K562 (cell line): ENCODE results near the gene FOCAD. TPM values are rescaled to one million over a fixed set of nuclear protein-coding genes. Genes with fewer than 3 reads are reported as not detected.

ENCODE experiments used
- ATAC-seq: fragments of 200-7000 bp; cut with Tn5 transposase; 3 replicates; pipeline ENCODE4 v1.9.1; 2020; ENCODE audit warnings: moderate library complexity
- BruUV-seq: library from RNA; stranded (reverse); fragments of 400-500 nt; replicated peaks from 2 replicates; lab custom pipeline; 2021; lab: Mats Ljungman, UMichigan
- CTCF ChIA-PET: fragments of 300-600 bp; formaldehyde crosslinking; extraction: SDS; loops from one replicate; lab custom pipeline; 2021; ENCODE audit warnings: low intra/inter-chr PET ratio; lab: Yijun Ruan, JAX
- POLR2A ChIA-PET: fragments of 300-600, 350-650 bp; sonication (Branson Sonifier 250); formaldehyde crosslinking; extraction: SDS; loops from one replicate; lab custom pipeline; 2021; ENCODE audit warnings: antibody characterized with exemption, inconsistent platforms; lab: Yijun Ruan, JAX
- DNase-seq, 4 experiments: peaks; one replicate each; pipeline versions ENCODE4 v3.0.0 to v3.0.0-alpha.2; 2011 to 2018; ENCODE audit warnings: low spot score in 3 of 4, mixed read lengths in 3 of 4; ENCODE audit errors: extremely low read depth in 1 of 4
- FAIRE-seq: peaks from 2 replicates; lab custom pipeline; 2011; peaks lifted over from hg19 to GRCh38; lab: Jason Lieb, UNC
- H2AFZ ChIP-seq: 2 replicates; pipeline ENCODE4 v1.6.0; 2011; ENCODE audit warnings: low read depth, low read length, control low read depth, inconsistent platforms
- H3K27ac ChIP-seq: fragments of 200-600 bp; 3 replicates; pipeline ENCODE4 v1.8.0; 2011; ENCODE audit warnings: low read depth, mild to moderate bottlenecking, control low read depth, inconsistent platforms, low read length, moderate library complexity, mixed read lengths; ENCODE audit errors: extremely low read depth
- H3K27me3 ChIP-seq, 2 experiments: fragments of 300-600 bp in 1 of 2; 2 replicates in 1 of 2; 3 replicates in 1 of 2; pipeline versions ENCODE4 v1.6.0 to v1.8.0; 2011; ENCODE audit warnings: inconsistent platforms in 2 of 2, low read length in 2 of 2, mild to moderate bottlenecking in 1 of 2, mixed read lengths in 1 of 2, moderate library complexity in 1 of 2; ENCODE audit not compliant: control insufficient read depth in 2 of 2, insufficient read depth in 2 of 2
- H3K36me3 ChIP-seq: fragments of 300-600 bp; 3 replicates; pipeline ENCODE4 v1.8.0; 2011; ENCODE audit warnings: mild to moderate bottlenecking, low read length, inconsistent platforms; ENCODE audit not compliant: control insufficient read depth, insufficient read depth
- H3K4me1 ChIP-seq, 2 experiments: fragments of 200-600 bp in 1 of 2; replicated peaks in 1 of 2; 2 replicates in 1 of 2; 3 replicates in 1 of 2; pipeline versions ENCODE4 v1.5.1 to v1.8.0; 2011; ENCODE audit warnings: inconsistent platforms in 2 of 2, low read length in 2 of 2, mild to moderate bottlenecking in 1 of 2, mixed read lengths in 1 of 2, moderate library complexity in 1 of 2; ENCODE audit not compliant: control insufficient read depth in 2 of 2, insufficient read depth in 2 of 2
- H3K4me2 ChIP-seq: 2 replicates; pipeline ENCODE4 v1.6.1; 2011; ENCODE audit warnings: low read length, control low read depth, inconsistent platforms, mixed read lengths; ENCODE audit not compliant: insufficient read depth
- H3K4me3 ChIP-seq: fragments of 200-600 bp; sonication (generic), shearing (Covaris generic); 2 replicates; pipeline ENCODE4 v1.5.1; 2016; ENCODE audit warnings: control low read depth, inconsistent platforms
- H3K79me2 ChIP-seq: fragments of 200-600 bp; 3 replicates; pipeline ENCODE4 v1.8.0; 2011; ENCODE audit warnings: low read length, inconsistent platforms; ENCODE audit not compliant: control insufficient read depth, insufficient read depth
- H3K9ac ChIP-seq, 2 experiments: 2 replicates each; pipeline versions ENCODE4 v1.6.0 to v1.6.1; 2011; ENCODE audit warnings: low read depth in 2 of 2, low read length in 2 of 2, control low read depth in 1 of 2, inconsistent platforms in 1 of 2, mild to moderate bottlenecking in 1 of 2, mixed read lengths in 1 of 2; ENCODE audit not compliant: insufficient read depth in 1 of 2
- H3K9me1 ChIP-seq: one replicate; pipeline ENCODE4 v1.6.0; 2011; ENCODE audit warnings: inconsistent platforms, mild to moderate bottlenecking, low read length, moderate library complexity; ENCODE audit not compliant: control insufficient read depth, insufficient read depth
- H3K9me3 ChIP-seq: replicated peaks from 2 replicates; pipeline ENCODE4 v1.5.1; 2011; ENCODE audit warnings: low read depth, low read length, inconsistent platforms; ENCODE audit not compliant: control insufficient read depth, insufficient read depth
- H4K20me1 ChIP-seq: replicated peaks from 2 replicates; pipeline ENCODE4 v1.6.1; 2011; ENCODE audit warnings: low read length, inconsistent platforms, mixed read lengths; ENCODE audit not compliant: control insufficient read depth, insufficient read depth
- ADNP ChIP-seq: fragments of 200-800 bp; sonication (Bioruptor generic); IDR thresholded peaks from 2 replicates; pipeline ENCODE4 v1.6.1; 2016; ENCODE audit warnings: missing genetic modification characterization, missing compliant biosample characterization
- FOXK2 ChIP-seq, 2 experiments: fragments of 450-650 bp; IDR thresholded peaks in 1 of 2; conservative IDR thresholded peaks in 1 of 2; 2 replicates each; pipeline ENCODE4 v1.6.1; 2016; ENCODE audit warnings: low read depth in 2 of 2, mild to moderate bottlenecking in 1 of 2
- KAT8 ChIP-seq: fragments of 450-650 bp; IDR thresholded peaks from 2 replicates; pipeline ENCODE4 v1.6.1; 2016; ENCODE audit warnings: low read depth, mild to moderate bottlenecking
- MCM3 ChIP-seq: fragments of 450-650 bp; IDR thresholded peaks from 2 replicates; pipeline ENCODE4 v1.6.1; 2016
- MYBL2 ChIP-seq, 2 experiments: fragments of 450-650 bp in 1 of 2; sonication (generic) in 1 of 2; formaldehyde crosslinking in 1 of 2; IDR thresholded peaks; 2 replicates each; pipeline versions ENCODE4 v1.6.1 to v1.8.1; 2017 to 2022; ENCODE audit warnings: borderline replicate concordance in 1 of 2, inconsistent platforms in 1 of 2, low read depth in 1 of 2, mild to moderate bottlenecking in 1 of 2, missing genetic modification reagents in 1 of 2, moderate library complexity in 1 of 2
- NFXL1 ChIP-seq: fragments of 450-650 bp; formaldehyde crosslinking; IDR thresholded peaks from 2 replicates; pipeline ENCODE4 v1.4.0; 2021; ENCODE audit warnings: mild to moderate bottlenecking
- PHB ChIP-seq: fragments of 250-450 bp; sonication (Bioruptor Pico); IDR thresholded peaks from 2 replicates; pipeline ENCODE4 v1.5.0; 2021
- RBM39 ChIP-seq: fragments of 200-400 bp; formaldehyde crosslinking; optimal IDR thresholded peaks from 2 replicates; pipeline ENCODE3; 2018; ENCODE audit warnings: low read depth, low read length
- SMARCA4 ChIP-seq: fragments of 450-650 bp; IDR thresholded peaks from 2 replicates; pipeline ENCODE4 v1.6.1; 2016
- WGBS: fragments of 100-300 bp; shearing (Covaris generic); methylation state at CpG from one replicate; pipeline ENCODE4 v1.1.6; 2016; ENCODE audit warnings: low coverage, mixed read lengths; ENCODE audit not compliant: insufficient coverage; ENCODE audit errors: missing lambda C conversion rate; 5-methylcytosine and 5-hydroxymethylcytosine counted together
- in situ Hi-C: fragments of 300-500 bp; cut with MboI; formaldehyde crosslinking; loops from 4 replicates; pipeline ENCODE4 v1.15.0; 2018; ENCODE audit warnings: inconsistent platforms, mixed read lengths
- intact Hi-C: fragments of 100-400 bp; cut with micrococcal nuclease; formaldehyde crosslinking; loops from 2 replicates; pipeline ENCODE4 v1.14.2; 2022
- polyA plus RNA-seq, 8 experiments: library from polyadenylated mRNA; depleted of rRNA in 4 of 8; stranded (reverse) in 5 of 8; unstranded in 3 of 8; fragments of >200 nt; fragmentation: Nextera tagmentation in 2 of 8; fragmentation: Illumina TruSeq in 1 of 8; extraction: Ambion mirVana in 2 of 8; extraction: Trizol in 1 of 8; gene quantifications; 2 replicates each; pipeline versions ENCODE4 v1.2.1 to v1.2.3, GENCODE V29; 2011 to 2014; ENCODE audit warnings: inconsistent platforms in 1 of 8, missing spikeins in 1 of 8
- total RNA-seq, 7 experiments: library from RNA; depleted of rRNA in 6 of 7; stranded (reverse); fragments of >200 nt in 6 of 7; fragmentation: Illumina TruSeq in 2 of 7; extraction: Trizol in 2 of 7; gene quantifications; 2 replicates each; pipeline versions ENCODE4 v1.2.1 to v1.2.3, GENCODE V29; 2011 to 2021; ENCODE audit warnings: low replicate concordance in 1 of 7
- TF ChIP-seq, protein P1 (sequence below): sonication (generic); formaldehyde crosslinking; IDR thresholded peaks from 2 replicates; pipeline ENCODE4 v1.8.0; 2023; ENCODE audit warnings: mild to moderate bottlenecking, missing genetic modification reagents
- TF ChIP-seq, protein P2 (sequence below): fragments of 450-650 bp; formaldehyde crosslinking; IDR thresholded peaks from 2 replicates; pipeline ENCODE4 v1.4.0; 2022; ENCODE audit warnings: mild to moderate bottlenecking, moderate library complexity

FOCAD gene
- total and polyA plus RNA-seq, 9 of the 15 experiments (the other 6 are each of a cell fraction or from before 2014, with no cell fraction given) = 0.13 to 2.4 (median 1.6) TPM

DNA sequence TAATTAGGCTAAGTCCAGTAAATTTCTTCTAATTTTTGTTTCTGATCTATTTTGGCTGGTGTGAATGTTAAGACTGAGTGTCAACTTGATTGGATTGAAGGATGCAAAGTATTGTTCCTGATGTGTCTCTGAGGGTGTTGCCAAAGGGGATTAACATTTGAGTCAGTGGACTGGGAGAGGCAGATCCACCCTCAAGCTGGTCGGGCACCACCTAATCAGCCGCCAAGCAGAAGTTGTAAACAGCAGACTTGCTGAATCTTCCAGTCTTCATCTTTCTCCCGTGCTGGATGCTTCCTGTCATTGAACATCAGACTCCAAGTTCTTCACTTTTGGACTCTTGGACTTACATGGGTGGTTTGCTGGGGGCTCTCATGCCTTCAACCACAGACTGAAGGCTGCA lies 40.4 kb upstream of the FOCAD start (continued):
- TF ChIP-seq, protein P1, sequence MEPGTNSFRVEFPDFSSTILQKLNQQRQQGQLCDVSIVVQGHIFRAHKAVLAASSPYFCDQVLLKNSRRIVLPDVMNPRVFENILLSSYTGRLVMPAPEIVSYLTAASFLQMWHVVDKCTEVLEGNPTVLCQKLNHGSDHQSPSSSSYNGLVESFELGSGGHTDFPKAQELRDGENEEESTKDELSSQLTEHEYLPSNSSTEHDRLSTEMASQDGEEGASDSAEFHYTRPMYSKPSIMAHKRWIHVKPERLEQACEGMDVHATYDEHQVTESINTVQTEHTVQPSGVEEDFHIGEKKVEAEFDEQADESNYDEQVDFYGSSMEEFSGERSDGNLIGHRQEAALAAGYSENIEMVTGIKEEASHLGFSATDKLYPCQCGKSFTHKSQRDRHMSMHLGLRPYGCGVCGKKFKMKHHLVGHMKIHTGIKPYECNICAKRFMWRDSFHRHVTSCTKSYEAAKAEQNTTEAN (CRISPR knock-in tag) = no peak
- no peak for TF ChIP-seq MYBL2 (IDR thresholded peaks at IDR 0.05; ENCODE audit: low read depth)
- TF ChIP-seq MYBL2 (CRISPR knock-in tag; IDR thresholded peaks at IDR 0.05; ENCODE audit: borderline replicate concordance) = no peak
- TF ChIP-seq RBM39 = no peak
- TF ChIP-seq MCM3 = no peak
- TF ChIP-seq, protein P2, sequence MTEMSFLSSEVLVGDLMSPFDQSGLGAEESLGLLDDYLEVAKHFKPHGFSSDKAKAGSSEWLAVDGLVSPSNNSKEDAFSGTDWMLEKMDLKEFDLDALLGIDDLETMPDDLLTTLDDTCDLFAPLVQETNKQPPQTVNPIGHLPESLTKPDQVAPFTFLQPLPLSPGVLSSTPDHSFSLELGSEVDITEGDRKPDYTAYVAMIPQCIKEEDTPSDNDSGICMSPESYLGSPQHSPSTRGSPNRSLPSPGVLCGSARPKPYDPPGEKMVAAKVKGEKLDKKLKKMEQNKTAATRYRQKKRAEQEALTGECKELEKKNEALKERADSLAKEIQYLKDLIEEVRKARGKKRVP = no peak
- no peak for TF ChIP-seq FOXK2 (conservative IDR thresholded peaks at IDR 0.05 in 1 of 2, IDR thresholded peaks at IDR 0.05 in 1 of 2; ENCODE audit: low read depth in 2 of 2)
- no peak for TF ChIP-seq KAT8
- no peak for TF ChIP-seq ADNP (tag)
- TF ChIP-seq PHB (CRISPR knock-in tag) = no peak

DNA sequence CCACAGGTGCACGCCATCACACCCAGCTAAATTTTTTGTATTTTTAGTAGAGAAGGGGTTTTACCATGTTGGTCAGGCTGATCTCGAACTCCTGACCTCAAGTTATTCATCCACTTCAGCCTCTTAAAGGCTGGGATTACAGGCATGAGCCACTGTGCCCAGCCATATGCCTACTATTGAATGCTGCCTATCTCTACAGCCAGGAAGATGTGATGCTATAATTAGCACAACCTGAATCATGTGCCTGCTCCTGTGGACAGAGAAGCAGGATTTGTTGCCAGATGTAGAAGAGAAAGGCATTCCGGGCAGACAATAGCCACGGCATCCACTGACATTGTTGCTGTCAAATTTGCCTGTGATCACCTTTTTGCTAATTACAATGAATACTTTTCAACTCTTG lies 37.4 kb upstream of the FOCAD start:
- H3K4me3 ChIP-seq = no peak overlapping the region
- no peaks in the 10 kb centered on the region for H3K79me2 ChIP-seq
- ChIA-PET CTCF (no interaction called here), POLR2A (no interaction called here)
- H3K4me1 ChIP-seq = no peaks in the 10 kb centered on the region
- DNase-seq = no peak
- no TSS peak for BruUV-seq
- FAIRE-seq = no peak
- no peaks in the 10 kb centered on the region for H3K9me3 ChIP-seq
- H3K27me3 ChIP-seq = no peaks in the 10 kb centered on the region
- H3K27ac ChIP-seq = no peak overlapping the region
- ATAC-seq = no peak
- TF ChIP-seq NFXL1 (CRISPR knock-in tag) (no peak), SMARCA4 (no peak)
- H4K20me1 ChIP-seq = no peaks in the 10 kb centered on the region
- in situ Hi-C loops (no loop called here), intact Hi-C loops (no loop called here)
- H2AFZ ChIP-seq = no peak overlapping the region
- WGBS = 0% methylated on average over 4 of the region's 4 CpGs
- H3K4me2 ChIP-seq = no peak overlapping the region
- no peak overlapping the region for H3K9ac ChIP-seq
- H3K9me1 ChIP-seq = no peaks in the 10 kb centered on the region
- H3K36me3 ChIP-seq = no peaks in the 10 kb centered on the region
